Measurements from ENCODE around the gene VASH1. TPM values are rescaled to one million over a fixed set of nuclear protein-coding genes. Genes with fewer than 3 reads are reported as not detected.

VASH1 gene
- total and polyA plus RNA-seq, 2 of the 13 experiments (the other 11 are each of a cell fraction or from before 2014, with no cell fraction given), result 0.11 to 0.24 TPM

DNA sequence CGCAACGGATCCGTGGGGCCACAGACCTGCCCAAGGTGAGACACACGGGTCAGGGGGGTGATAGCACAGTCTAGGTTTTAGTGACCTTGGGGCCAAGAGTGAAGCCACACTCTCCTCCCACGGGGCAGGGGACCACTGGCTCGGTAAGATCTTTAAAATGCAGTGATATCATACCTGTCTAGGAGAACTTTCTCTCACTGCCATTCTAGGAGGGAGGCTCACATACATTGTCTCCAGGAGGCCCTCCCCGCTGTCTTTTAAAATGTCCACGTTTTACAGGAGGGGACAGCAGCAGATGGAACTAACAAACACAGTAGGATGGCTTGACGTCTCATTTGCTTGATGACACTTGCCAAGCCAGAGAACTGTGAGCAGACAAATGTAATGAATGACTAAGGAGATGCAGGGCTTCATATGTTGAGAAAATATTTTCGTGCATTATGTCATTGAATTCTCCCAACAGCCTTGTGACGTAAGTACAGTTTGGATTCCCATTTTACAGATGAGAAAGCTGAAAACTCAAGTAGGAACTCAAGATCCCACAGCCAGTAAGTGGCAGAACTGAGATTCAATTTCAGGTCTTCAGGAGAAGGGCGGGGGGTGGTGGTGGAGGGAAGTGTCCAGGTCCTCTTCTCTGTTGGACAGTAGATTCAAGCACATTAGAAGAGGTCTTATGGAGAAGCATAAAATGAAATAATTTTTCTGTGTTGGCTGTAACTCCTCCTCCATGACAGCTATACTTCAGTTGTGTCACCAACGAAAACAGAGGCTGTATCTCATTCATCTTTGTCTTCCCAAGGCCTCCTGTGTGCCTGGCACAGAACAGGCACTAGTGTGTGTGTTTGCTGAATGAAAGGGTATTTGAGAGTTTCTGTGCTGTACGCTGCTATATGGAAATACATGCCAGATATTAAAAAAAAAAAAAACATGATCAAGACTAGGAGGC is 2.1 kb downstream of the VASH1 start:
- 0 out of 2 replicates have a peak, but pooled peaks cover 7% of the 10 kb centered on the region for H3K4me1 ChIP-seq (ENCODE audit: insufficient read depth, low read length)
- CTCF ChIA-PET (ENCODE audit: low intra/inter-chr PET ratio, low total read pairs), result no interaction called here
- intact Hi-C loops (cut with micrococcal nuclease; ENCODE audit: unreplicated experiment), result no loop called here
- H3K36me3 ChIP-seq (replicated peaks in 1 of 2; ENCODE audit: control insufficient read depth in 1 of 2, insufficient read depth in 2 of 2, low read length in 2 of 2), result no peaks in the 10 kb centered on the region
- H3K79me2 ChIP-seq (ENCODE audit: insufficient read depth, low read length), result no peaks in the 10 kb centered on the region
- H3K9ac ChIP-seq (ENCODE audit: insufficient read depth, low read depth, low read length), result no peak overlapping the region
- H4K20me1 ChIP-seq (ENCODE audit: insufficient read depth, low read length), result no peaks in the 10 kb centered on the region
- POLR2A ChIA-PET, result no interaction called here
- ATAC-seq (no peak), DNase-seq (ENCODE audit: low spot score) (no peak), FAIRE-seq (no peak)
- TF ChIP-seq TBX3 (IDR thresholded peaks at IDR 0.05; ENCODE audit: borderline replicate concordance) (no peak), BHLHE40 (IDR thresholded peaks at IDR 0.05; ENCODE audit: low read length) (no peak), EP300 (IDR thresholded peaks at IDR 0.05; ENCODE audit: low read depth in 2 of 2, low read length in 2 of 2) (no peak), EP300 (CRISPR knock-in tag; IDR thresholded peaks at IDR 0.05; ENCODE audit: borderline replicate concordance) (no peak), ZFAT (CRISPR knock-in tag; conservative IDR thresholded peaks at IDR 0.05) (no peak), CREB1 (IDR thresholded peaks at IDR 0.05) (peak; percentile 72), CREB1 (CRISPR knock-in tag; IDR thresholded peaks at IDR 0.05) (no peak), ADNP (CRISPR knock-in tag; IDR thresholded peaks at IDR 0.05) (no peak)
- TF ChIP-seq, protein P1, sequence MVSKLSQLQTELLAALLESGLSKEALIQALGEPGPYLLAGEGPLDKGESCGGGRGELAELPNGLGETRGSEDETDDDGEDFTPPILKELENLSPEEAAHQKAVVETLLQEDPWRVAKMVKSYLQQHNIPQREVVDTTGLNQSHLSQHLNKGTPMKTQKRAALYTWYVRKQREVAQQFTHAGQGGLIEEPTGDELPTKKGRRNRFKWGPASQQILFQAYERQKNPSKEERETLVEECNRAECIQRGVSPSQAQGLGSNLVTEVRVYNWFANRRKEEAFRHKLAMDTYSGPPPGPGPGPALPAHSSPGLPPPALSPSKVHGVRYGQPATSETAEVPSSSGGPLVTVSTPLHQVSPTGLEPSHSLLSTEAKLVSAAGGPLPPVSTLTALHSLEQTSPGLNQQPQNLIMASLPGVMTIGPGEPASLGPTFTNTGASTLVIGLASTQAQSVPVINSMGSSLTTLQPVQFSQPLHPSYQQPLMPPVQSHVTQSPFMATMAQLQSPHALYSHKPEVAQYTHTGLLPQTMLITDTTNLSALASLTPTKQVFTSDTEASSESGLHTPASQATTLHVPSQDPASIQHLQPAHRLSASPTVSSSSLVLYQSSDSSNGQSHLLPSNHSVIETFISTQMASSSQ (IDR thresholded peaks at IDR 0.05; ENCODE audit: low read depth), result no peak
- TF ChIP-seq, protein P1 (CRISPR knock-in tag; IDR thresholded peaks at IDR 0.05; ENCODE audit: borderline replicate concordance), result no peak
- TF ChIP-seq, protein P2, sequence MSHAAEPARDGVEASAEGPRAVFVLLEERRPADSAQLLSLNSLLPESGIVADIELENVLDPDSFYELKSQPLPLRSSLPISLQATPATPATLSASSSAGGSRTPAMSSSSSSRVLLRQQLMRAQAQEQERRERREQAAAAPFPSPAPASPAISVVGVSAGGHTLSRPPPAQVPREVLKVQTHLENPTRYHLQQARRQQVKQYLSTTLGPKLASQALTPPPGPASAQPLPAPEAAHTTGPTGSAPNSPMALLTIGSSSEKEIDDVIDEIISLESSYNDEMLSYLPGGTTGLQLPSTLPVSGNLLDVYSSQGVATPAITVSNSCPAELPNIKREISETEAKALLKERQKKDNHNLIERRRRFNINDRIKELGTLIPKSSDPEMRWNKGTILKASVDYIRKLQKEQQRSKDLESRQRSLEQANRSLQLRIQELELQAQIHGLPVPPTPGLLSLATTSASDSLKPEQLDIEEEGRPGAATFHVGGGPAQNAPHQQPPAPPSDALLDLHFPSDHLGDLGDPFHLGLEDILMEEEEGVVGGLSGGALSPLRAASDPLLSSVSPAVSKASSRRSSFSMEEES (CRISPR knock-in tag; IDR thresholded peaks at IDR 0.05), result no peak
- H3K27me3 ChIP-seq (ENCODE audit: control insufficient read depth in 1 of 2, insufficient read depth in 2 of 2, low read length in 2 of 2), result peaks cover 3 to 40% of the 10 kb centered on the region in 2 experiments; a peak in 4 of 5 replicates
- H3K27ac ChIP-seq (ENCODE audit: extremely low read length, insufficient read depth, low read length), result no peak overlapping the region
- no peaks in the 10 kb centered on the region for H3K9me3 ChIP-seq (ENCODE audit: low read length)
- no peak overlapping the region for H2AFZ ChIP-seq (ENCODE audit: low read length)
- H3K4me2 ChIP-seq (ENCODE audit: low read depth, low read length), result no peak overlapping the region
- BruUV-seq (replicated peaks), result no TSS peak
- in situ Hi-C loops (cut with HindIII; ENCODE audit: extremely low pct_ligation_motif_present, low pct_unique_long_range_greater_than_20kb), result no loop called here
- 46% methylated on average over 13 of the region's 14 CpGs for WGBS (ENCODE audit: low lambda C conversion rate)
- no peak overlapping the region for H3K4me3 ChIP-seq (replicated peaks in 1 of 3; ENCODE audit: insufficient read depth in 1 of 3, low read depth in 2 of 3, low read length in 3 of 3)
